Spinal cord (tissue), 10 donors: ENCODE results near the gene ACSL1. TPM values are rescaled to one million over a fixed set of nuclear protein-coding genes. Genes with fewer than 3 reads are reported as not detected.
"Not testable (repeated sequence)": the region's sequence is repeated elsewhere in the genome, so short reads cannot be mapped to it uniquely, and the experiment has no call there.

ENCODE experiments used
- DNase-seq, 6 donors: peaks; one replicate each; pipeline versions ENCODE4 v3.0.0 to v3.0.0-alpha.2; 2013 to 2015; ENCODE audit warnings: low spot score in 6 of 6, low read depth in 4 of 6
- H3K27ac ChIP-seq: one replicate; pipeline ENCODE4 v1.5.1; 2013; ENCODE audit warnings: low read depth, low read length, control low read depth
- H3K27me3 ChIP-seq: one replicate; pipeline ENCODE4 v1.6.1; 2013; ENCODE audit warnings: low read length; ENCODE audit not compliant: control insufficient read depth, insufficient read depth
- H3K36me3 ChIP-seq: one replicate; pipeline ENCODE4 v1.6.1; 2013; ENCODE audit warnings: low read length; ENCODE audit not compliant: control insufficient read depth, insufficient read depth
- H3K4me1 ChIP-seq: one replicate; pipeline ENCODE4 v1.6.1; 2013; ENCODE audit warnings: low read length; ENCODE audit not compliant: control insufficient read depth, insufficient read depth
- H3K4me3 ChIP-seq: one replicate; pipeline ENCODE4 v1.5.1; 2013; ENCODE audit warnings: low read depth, low read length, control low read depth
- H3K9me3 ChIP-seq: one replicate; pipeline ENCODE4 v1.6.1; 2013; ENCODE audit warnings: low read length; ENCODE audit not compliant: control insufficient read depth, insufficient read depth
- WGBS: methylation state at CpG from one replicate; pipeline ENCODE4 v1.1.5; 2013; ENCODE audit warnings: missing lambda C conversion rate; ENCODE audit not compliant: insufficient coverage; 5-methylcytosine and 5-hydroxymethylcytosine counted together
- polyA plus RNA-seq, 2 donors: library from polyadenylated mRNA; unstranded; fragments of 120-200 nt; gene quantifications; one replicate each; pipeline ENCODE4 v1.2.1, GENCODE V29; 2013; ENCODE audit not compliant: insufficient read length in 2 of 2
- total RNA-seq, 2 donors: library from RNA; depleted of rRNA in 1 of 2; stranded (reverse); fragments of 120-200 nt in 1 of 2; fragments of >200 nt in 1 of 2; gene quantifications; one replicate each; pipeline versions ENCODE4 v1.2.3 to v1.2.4, GENCODE V29; 2013 to 2014
- donor health status: healthy.

Gene ACSL1
- total and polyA plus RNA-seq, 4 donors = 28.9 to 62.7 (median 29.9) TPM

DNA sequence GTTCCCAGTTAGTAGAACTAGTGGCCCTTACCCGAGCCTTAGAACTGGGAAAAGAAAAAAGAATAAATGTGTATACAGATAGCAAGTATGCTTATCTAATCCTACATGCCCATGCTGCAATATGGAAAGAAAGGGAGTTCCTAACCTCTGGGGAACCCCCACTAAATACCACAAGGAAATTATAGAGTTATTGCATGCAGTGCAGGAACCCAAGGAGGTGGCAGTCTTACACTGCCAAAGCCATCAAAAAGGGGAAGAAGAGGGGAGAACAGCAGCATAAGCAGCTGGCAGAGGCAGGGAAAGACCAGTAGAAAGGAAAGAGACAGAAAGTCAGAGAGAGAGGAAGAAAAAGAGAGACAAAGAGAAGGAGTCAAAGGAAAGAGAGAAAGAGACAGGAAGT lies 86.2 kb downstream of the ACSL1 start:
- not testable (repeated sequence) for H3K4me1 ChIP-seq, DNase-seq, H3K36me3 ChIP-seq, H3K4me3 ChIP-seq, H3K27ac ChIP-seq, H3K27me3 ChIP-seq, H3K9me3 ChIP-seq
- no CpG with 5 or more reads among the region's 1 CpG for WGBS

DNA sequence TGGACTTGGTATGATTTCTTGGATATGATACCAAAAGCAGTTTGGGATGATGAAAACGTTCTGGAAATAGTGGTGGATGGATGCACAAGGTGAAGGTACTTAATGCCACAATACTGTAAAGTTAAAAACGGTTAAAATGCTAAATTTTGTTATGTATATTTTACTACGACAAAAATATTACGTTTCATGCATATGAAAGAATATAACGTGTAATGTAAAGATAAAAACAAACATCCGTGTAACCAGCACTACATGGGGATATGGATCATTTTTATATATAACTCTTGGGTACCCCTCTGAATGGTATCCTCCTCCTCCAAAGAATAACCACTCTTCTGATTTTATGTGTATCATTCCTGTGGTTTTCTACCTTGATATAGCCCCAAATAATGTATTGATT lies 91.0 kb downstream of the ACSL1 start:
- H3K36me3 ChIP-seq = no peaks in the 10 kb centered on the region
- peaks cover 16% of the 10 kb centered on the region for H3K4me1 ChIP-seq
- H3K4me3 ChIP-seq = peak overlapping the region; percentile 69
- peak in 1 of 6 donors; percentile 2 for DNase-seq
- H3K27me3 ChIP-seq = no peaks in the 10 kb centered on the region
- WGBS = 0% methylated on average over 1 of the region's 6 CpGs
- no peak overlapping the region for H3K27ac ChIP-seq
- H3K9me3 ChIP-seq = no peaks in the 10 kb centered on the region

DNA sequence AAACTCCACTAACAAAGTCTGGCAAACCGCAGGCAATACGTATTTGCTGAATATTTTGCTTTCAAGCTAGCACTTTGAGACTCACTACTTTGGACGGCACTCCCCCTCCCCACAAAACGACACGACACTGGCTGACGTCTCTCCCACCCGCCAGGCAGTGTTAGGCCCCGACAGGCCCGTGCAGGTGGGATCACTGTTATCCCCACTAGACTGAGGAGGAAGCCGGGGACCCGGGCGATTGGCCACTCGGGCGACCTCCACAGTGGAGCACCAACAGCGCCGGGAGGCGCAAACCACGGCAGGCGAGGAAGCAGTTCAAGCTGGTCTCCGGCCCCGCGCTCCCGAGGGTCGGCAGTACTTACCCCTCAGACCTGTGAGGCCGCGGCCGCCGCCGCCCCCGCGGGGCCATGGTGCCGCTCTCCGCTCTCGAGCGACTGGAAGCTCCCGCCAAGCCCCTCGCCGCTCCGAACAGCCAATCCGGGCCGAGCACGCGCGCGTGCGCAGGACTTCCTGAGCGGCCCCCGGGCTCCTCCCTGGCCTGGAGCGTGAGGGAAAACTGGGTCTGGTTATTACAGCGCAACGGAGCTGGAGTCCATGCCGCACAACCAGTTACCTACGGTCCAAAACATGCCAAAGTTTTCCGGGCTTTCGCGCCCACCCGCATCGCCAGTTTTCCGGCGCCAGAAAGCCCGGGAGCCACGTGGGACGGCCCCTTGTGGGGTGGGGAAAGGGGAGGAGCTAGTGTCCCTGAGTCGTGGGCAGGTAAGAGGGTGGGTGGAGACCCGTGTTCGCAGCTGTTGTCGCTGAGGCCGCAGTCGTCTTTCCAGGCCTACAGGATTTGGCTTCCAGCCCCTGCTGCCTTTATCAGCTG lies 91.9 kb downstream of the ACSL1 start, which contains the start of gene CENPU:
Gene CENPU (minus strand): TSS at position 443 of the 871 bp plus-strand sequence. CDS start 34 bp downstream, at position 409.
- H3K36me3 ChIP-seq = no peaks in the 10 kb centered on the region
- peak within 1 kb of the TSS; percentile 70 for H3K27ac ChIP-seq
- peak within 1 kb of the TSS; percentile 69 for H3K4me3 ChIP-seq
- peaks cover 16% of the 10 kb centered on the region for H3K4me1 ChIP-seq
- H3K9me3 ChIP-seq = no peaks in the 10 kb centered on the region
- DNase-seq = peak; percentile 96 to 100 (median 98)
- no peaks in the 10 kb centered on the region for H3K27me3 ChIP-seq
- 0% methylated on average over 66 of the region's 69 CpGs for WGBS

DNA sequence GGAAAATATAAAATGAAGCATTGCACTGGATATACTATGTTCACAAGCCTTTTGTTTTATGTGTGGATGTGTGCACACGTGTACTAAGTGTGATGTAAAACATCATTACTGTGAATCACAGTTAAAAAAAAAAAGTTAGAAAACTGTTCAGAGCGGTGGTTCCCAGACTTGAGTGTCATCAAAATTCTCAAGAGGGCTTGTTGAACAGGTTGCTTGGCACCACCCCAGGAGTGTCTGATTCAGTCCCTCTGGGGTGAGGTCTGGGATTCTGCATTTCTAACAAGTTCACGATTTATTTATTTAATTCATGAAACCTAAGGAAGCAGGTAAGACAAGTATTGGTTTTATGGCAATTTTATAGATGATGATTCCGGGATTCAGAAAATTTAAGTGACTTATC lies 93.6 kb downstream of the ACSL1 start:
- peaks cover 16% of the 10 kb centered on the region for H3K4me1 ChIP-seq
- no peak overlapping the region for H3K27ac ChIP-seq
- no peaks in the 10 kb centered on the region for H3K36me3 ChIP-seq
- no peaks in the 10 kb centered on the region for H3K9me3 ChIP-seq
- no peaks in the 10 kb centered on the region for H3K27me3 ChIP-seq
- DNase-seq = no peak
- H3K4me3 ChIP-seq = no peak overlapping the region
- WGBS = 67% methylated on average over 1 of the region's 4 CpGs

DNA sequence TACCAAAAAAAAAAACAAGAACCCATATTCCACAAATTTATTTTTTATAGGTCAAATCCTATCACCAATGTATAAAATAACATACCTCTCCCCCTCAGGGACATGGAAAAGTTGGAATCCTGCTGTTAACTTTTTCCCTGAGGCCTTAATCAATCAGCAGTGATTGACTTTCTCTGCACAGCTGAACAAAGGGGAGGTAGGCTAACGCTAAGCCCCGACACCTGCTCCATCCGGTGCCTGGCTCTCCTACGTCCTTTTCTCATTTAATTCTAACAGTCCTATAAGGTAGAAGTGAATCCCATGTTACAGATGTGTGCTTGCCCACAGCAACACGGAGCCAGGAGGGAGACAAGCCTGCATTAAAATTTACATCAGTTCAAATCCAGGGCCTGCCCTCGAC lies 94.7 kb downstream of the ACSL1 start:
- Histone ChIP-seq H3K27me3 (no peaks in the 10 kb centered on the region), H3K4me3 (no peak overlapping the region), H3K36me3 (no peaks in the 10 kb centered on the region), H3K9me3 (no peaks in the 10 kb centered on the region), H3K27ac (no peak overlapping the region), H3K4me1 (peaks cover 16% of the 10 kb centered on the region)
- WGBS = no CpG with 5 or more reads among the region's 6 CpGs
- no peak for DNase-seq

DNA sequence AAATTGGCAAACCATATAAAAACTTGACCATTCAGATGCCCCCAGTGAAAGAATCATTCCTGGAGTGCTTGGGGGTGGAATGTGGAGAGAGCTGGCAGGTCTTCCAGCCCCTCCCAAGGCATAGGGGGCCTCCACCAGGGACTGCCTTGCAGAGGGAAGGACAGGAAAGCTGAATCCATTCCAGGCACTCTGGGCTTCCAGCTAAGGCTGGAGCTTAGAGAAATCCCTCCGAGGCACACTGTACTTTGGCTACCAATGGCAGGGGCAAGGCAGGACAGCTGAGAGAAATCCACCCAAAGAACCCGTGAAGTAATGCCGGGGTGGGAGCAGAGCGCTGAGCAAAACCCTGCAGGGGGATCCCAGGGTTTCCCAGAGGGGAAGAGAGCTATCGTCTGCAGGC lies 95.8 kb downstream of the ACSL1 start:
- Histone ChIP-seq H3K9me3 (no peaks in the 10 kb centered on the region), H3K4me3 (no peak overlapping the region), H3K27me3 (no peaks in the 10 kb centered on the region), H3K4me1 (peaks cover 16% of the 10 kb centered on the region), H3K27ac (peak overlapping the region; percentile 49), H3K36me3 (no peaks in the 10 kb centered on the region)
- WGBS = 95% methylated on average over 4 of the region's 5 CpGs
- DNase-seq = no peak

DNA sequence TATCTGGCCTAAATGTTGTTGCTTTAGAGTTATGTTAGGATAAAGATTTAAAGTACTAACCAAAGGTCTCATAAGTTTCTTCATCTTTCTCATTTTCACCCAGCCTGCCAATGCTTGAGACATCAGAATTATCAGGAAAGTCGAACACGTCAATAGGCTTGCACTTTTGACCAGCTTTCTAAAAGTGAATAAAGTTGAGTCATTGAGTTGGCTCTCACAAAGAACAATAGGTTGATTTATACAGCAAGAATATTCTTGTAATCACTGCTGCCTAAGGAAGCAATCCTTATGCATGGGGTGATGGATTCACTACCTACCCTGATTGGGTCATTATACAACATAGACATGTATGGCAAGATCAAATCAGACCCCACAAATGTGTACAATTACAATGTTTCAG lies 96.9 kb downstream of the ACSL1 start:
- Histone ChIP-seq H3K4me3 (no peak overlapping the region), H3K27me3 (no peaks in the 10 kb centered on the region), H3K9me3 (no peaks in the 10 kb centered on the region), H3K4me1 (peaks cover 16% of the 10 kb centered on the region), H3K36me3 (no peaks in the 10 kb centered on the region), H3K27ac (peak overlapping the region; percentile 57)
- WGBS = no CpG with 5 or more reads among the region's 2 CpGs
- no peak for DNase-seq

DNA sequence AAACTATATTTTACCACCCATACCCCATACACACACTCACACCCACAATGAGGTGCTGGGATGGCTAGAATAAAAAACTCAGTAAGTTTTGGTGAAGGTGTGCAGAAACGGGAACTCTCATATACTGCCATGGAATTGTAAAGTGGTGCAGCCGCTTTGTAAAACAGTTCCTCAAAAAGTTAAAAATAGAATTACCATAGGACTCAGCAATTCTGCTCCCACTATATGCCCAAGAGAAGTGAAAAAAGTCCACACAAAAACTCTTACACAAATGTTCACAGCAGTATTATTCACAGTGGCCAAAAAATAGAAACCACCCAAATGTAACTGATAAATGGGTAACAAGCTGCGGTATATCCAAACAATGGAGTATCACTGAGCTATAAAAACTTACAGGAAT lies 98.3 kb downstream of the ACSL1 start:
- H3K36me3 ChIP-seq = no peaks in the 10 kb centered on the region
- H3K4me1 ChIP-seq = peaks cover 3% of the 10 kb centered on the region
- H3K9me3 ChIP-seq = no peaks in the 10 kb centered on the region
- no peak overlapping the region for H3K27ac ChIP-seq
- no CpG with 5 or more reads among the region's 3 CpGs for WGBS
- no peak overlapping the region for H3K4me3 ChIP-seq
- no peaks in the 10 kb centered on the region for H3K27me3 ChIP-seq
- DNase-seq = no peak

DNA sequence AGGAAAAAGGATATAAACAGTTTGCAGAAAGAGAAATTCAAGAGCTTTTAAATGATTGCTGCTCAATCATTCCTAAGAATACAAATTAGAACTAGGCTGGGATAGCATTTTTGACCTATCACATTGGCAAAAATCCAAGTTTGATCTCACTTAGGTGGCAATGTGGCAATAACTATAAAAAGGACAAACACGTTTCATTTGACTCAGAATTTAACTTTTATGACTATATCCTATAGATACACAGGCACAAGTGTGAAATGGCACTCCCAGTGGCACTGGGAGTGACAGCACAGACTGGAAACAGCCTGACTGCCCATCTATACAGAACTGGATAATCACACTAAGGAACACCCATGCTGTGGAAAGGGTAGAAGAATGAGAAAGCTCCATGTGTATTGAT lies 103.0 kb downstream of the ACSL1 start:
- no peaks in the 10 kb centered on the region for H3K27me3 ChIP-seq
- no CpG with 5 or more reads among the region's 1 CpG for WGBS
- no peaks in the 10 kb centered on the region for H3K4me1 ChIP-seq
- H3K36me3 ChIP-seq = peaks cover 8% of the 10 kb centered on the region
- H3K27ac ChIP-seq = no peak overlapping the region
- no peak for DNase-seq
- peaks cover 2% of the 10 kb centered on the region for H3K9me3 ChIP-seq
- H3K4me3 ChIP-seq = no peak overlapping the region

DNA sequence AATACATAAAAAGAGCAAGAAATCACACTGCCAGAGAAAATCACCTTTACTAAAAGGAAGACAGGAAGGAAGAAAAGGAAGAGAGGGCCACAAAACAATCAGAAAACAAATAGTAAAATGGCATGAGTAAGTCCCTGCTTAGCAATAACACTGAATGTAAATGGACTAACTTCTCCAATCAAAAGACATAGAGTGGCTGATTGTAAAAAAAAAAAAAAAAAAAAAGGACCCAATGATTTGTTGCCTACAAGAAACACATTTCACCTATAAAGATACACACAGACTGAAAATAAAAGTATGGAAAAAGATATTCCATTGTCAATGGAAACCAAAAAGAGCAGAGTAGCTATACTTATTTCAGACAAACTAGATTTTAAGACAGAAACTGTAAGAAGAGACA lies 104.5 kb downstream of the ACSL1 start:
- no peak overlapping the region for H3K27ac ChIP-seq
- no peak overlapping the region for H3K4me3 ChIP-seq
- H3K4me1 ChIP-seq = no peaks in the 10 kb centered on the region
- H3K9me3 ChIP-seq = peaks cover 2% of the 10 kb centered on the region
- no peaks in the 10 kb centered on the region for H3K27me3 ChIP-seq
- peaks cover 9% of the 10 kb centered on the region for H3K36me3 ChIP-seq
- DNase-seq = no peak
